ENCODE data around the gene PSD4. TPM values are rescaled to one million over a fixed set of nuclear protein-coding genes. Genes with fewer than 3 reads are reported as not detected.

Gene PSD4
- polyA plus RNA-seq, 1 experiment, result 0.37 TPM

GRCh38 chr2:113248997-113249770, 75.4 kb downstream of the PSD4 start:
- CTCF ChIA-PET, result interaction anchor here (0.7 to 10.2 kb wide), 30 partner anchors 9 to 774 kb away, joined by 3 to 80 read pairs (median 5); no protein-coding TSS in a partner anchor
- Histone ChIP-seq H3K9me3 (ENCODE audit: control insufficient read depth, insufficient read depth, low read length) (no peaks in the 10 kb centered on the region), H3K27ac (ENCODE audit: low read depth, low read length) (no peak overlapping the region), H3K27me3 (ENCODE audit: control insufficient read depth, insufficient read depth, low read length) (no peaks in the 10 kb centered on the region), H3K4me3 (ENCODE audit: low read depth, low read length) (no peak overlapping the region)
- DNase-seq (ENCODE audit: low read depth, low spot score), result peak; percentile 42
- TF ChIP-seq, protein P1, sequence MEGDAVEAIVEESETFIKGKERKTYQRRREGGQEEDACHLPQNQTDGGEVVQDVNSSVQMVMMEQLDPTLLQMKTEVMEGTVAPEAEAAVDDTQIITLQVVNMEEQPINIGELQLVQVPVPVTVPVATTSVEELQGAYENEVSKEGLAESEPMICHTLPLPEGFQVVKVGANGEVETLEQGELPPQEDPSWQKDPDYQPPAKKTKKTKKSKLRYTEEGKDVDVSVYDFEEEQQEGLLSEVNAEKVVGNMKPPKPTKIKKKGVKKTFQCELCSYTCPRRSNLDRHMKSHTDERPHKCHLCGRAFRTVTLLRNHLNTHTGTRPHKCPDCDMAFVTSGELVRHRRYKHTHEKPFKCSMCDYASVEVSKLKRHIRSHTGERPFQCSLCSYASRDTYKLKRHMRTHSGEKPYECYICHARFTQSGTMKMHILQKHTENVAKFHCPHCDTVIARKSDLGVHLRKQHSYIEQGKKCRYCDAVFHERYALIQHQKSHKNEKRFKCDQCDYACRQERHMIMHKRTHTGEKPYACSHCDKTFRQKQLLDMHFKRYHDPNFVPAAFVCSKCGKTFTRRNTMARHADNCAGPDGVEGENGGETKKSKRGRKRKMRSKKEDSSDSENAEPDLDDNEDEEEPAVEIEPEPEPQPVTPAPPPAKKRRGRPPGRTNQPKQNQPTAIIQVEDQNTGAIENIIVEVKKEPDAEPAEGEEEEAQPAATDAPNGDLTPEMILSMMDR (IDR thresholded peaks at IDR 0.05; ENCODE audit: low read depth, low read length), result peak; percentile 96
- POLR2A ChIA-PET, result no interaction called here

- CTCF ChIA-PET, result interaction anchor here (4.7 to 10.2 kb wide), 2 partner anchors 119 to 139 kb away, joined by 24 to 80 read pairs; no protein-coding TSS in a partner anchor
- H3K27ac ChIP-seq (ENCODE audit: low read depth, low read length), result no peak overlapping the region
- POLR2A ChIA-PET, result interaction anchor here (0.6 kb wide), 2 partner anchors 11 to 74 kb away, joined by 3 read pairs; no protein-coding TSS in a partner anchor
- H3K27me3 ChIP-seq (ENCODE audit: control insufficient read depth, insufficient read depth, low read length), result no peaks in the 10 kb centered on the region
- no peak overlapping the region for H3K4me3 ChIP-seq (ENCODE audit: low read depth, low read length)
- TF ChIP-seq, protein P1 (IDR thresholded peaks at IDR 0.05; ENCODE audit: low read depth, low read length), result no peak
- no peak for DNase-seq (ENCODE audit: low read depth, low spot score)
- H3K9me3 ChIP-seq (ENCODE audit: control insufficient read depth, insufficient read depth, low read length), result no peaks in the 10 kb centered on the region
These were observed 77.3 kb downstream of the PSD4 start for GRCh38 chr2:113251118-113251517.

DNA sequence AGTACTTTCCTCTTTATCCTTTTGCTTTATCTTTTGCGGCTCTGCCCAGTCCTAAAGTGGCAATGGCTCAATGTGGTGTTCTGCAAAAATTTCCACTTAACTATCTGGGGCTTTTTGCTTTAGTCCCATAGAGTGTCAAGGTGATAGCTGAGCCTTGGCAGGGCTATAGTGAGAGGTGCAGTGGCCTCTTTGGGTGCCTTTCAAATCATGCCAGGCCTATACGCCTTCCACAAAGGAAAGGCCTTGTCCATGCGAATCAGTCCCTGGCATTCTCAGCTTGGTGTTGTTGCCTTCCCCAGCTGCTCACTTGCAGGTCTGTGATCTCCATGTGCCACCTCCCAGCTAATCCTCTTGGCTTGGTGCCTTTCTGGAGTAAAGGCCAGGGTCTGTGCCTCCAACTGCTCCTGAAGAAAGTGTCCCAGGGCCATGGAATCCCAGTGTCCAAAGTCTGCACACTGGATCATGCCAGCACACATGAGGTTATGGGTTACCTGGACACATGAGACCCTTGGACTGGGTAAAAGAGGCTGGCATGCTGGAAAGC, 78.3 kb downstream of the PSD4 start:
- Histone ChIP-seq H3K27ac (ENCODE audit: low read depth, low read length) (no peak overlapping the region), H3K27me3 (ENCODE audit: control insufficient read depth, insufficient read depth, low read length) (no peaks in the 10 kb centered on the region), H3K9me3 (ENCODE audit: control insufficient read depth, insufficient read depth, low read length) (no peaks in the 10 kb centered on the region), H3K4me3 (ENCODE audit: low read depth, low read length) (no peak overlapping the region)
- TF ChIP-seq, protein P1 (IDR thresholded peaks at IDR 0.05; ENCODE audit: low read depth, low read length), result no peak
- POLR2A ChIA-PET, result interaction anchor here (0.6 to 0.8 kb wide), 2 partner anchors 9 to 12 kb away, joined by 3 read pairs; no protein-coding TSS in a partner anchor
- CTCF ChIA-PET, result interaction anchor here (4.7 to 10.2 kb wide), 2 partner anchors 118 to 138 kb away, joined by 24 to 80 read pairs; no protein-coding TSS in a partner anchor
- DNase-seq (ENCODE audit: low read depth, low spot score), result no peak

- DNase-seq (ENCODE audit: low read depth, low spot score), result no peak
- H3K27me3 ChIP-seq (ENCODE audit: control insufficient read depth, insufficient read depth, low read length), result no peaks in the 10 kb centered on the region
- TF ChIP-seq, protein P1 (IDR thresholded peaks at IDR 0.05; ENCODE audit: low read depth, low read length), result no peak
- H3K9me3 ChIP-seq (ENCODE audit: control insufficient read depth, insufficient read depth, low read length), result no peaks in the 10 kb centered on the region
- H3K4me3 ChIP-seq (ENCODE audit: low read depth, low read length), result no peak overlapping the region
- no peak overlapping the region for H3K27ac ChIP-seq (ENCODE audit: low read depth, low read length)
- CTCF ChIA-PET, result interaction anchor here (0.7 to 10.2 kb wide), 5 partner anchors 49 to 137 kb away, joined by 3 to 80 read pairs (median 10); no protein-coding TSS in a partner anchor
- POLR2A ChIA-PET, result no interaction called here
These were observed 79.7 kb downstream of the PSD4 start for GRCh38 chr2:113253453-113253852.

Data from AG04450 (cell line).